ENCODE measurements around the gene LAMA5. TPM values are rescaled to one million over a fixed set of nuclear protein-coding genes. Genes with fewer than 3 reads are reported as not detected.

LAMA5 gene
- polyA plus RNA-seq, 1 donor (not counting 4 experiments of a cell fraction or from before 2014, with no cell fraction given): 8.7 TPM

DNA sequence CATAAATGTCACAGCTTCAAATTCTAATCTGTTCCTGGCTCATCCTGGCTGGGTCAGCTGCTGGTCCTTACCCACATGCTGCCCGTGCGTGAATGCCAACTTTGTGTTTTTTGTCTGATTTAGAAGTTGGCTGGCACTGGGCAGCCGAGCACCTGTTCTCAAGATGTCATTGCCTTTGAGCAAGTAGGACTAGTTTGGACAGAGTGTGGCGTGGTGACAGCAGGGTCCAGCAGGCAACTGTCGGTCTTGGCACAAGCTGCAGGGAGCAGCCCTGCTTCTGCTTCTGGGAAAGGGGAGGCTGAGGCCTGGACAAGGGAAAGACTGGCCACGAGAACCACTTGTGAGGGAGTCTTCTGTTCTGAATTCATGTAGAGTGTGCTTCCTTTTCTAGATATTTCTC lies 90.7 kb downstream of the LAMA5 start:
- Histone ChIP-seq H4K20me1 (ENCODE audit: control insufficient read depth, extremely low read depth, insufficient read depth, low read length) (no peaks in the 10 kb centered on the region), H3K9me1 (ENCODE audit: control insufficient read depth, extremely low read depth, insufficient read depth, low read length) (peaks cover 3% of the 10 kb centered on the region), H2AFZ (ENCODE audit: control insufficient read depth, low read length) (no peak overlapping the region), H3K9ac (ENCODE audit: control insufficient read depth, extremely low read depth, insufficient read depth, low read length) (no peak overlapping the region), H3K79me2 (ENCODE audit: control insufficient read depth, insufficient read depth, low read length) (no peaks in the 10 kb centered on the region), H3K4me1 (ENCODE audit: control insufficient read depth, extremely low read depth, insufficient read depth, low read length) (no peaks in the 10 kb centered on the region), H3K9me3 (ENCODE audit: control insufficient read depth, low read depth, low read length) (no peaks in the 10 kb centered on the region), H3K27me3 (ENCODE audit: control insufficient read depth, extremely low read depth, insufficient read depth, low read length) (no peaks in the 10 kb centered on the region), H3K4me3 (ENCODE audit: control insufficient read depth in 2 of 3, extremely low read depth in 1 of 3, insufficient read depth in 2 of 3, low read depth in 1 of 3, low read length in 3 of 3) (no peak overlapping the region), H3K4me2 (ENCODE audit: control insufficient read depth, extremely low read depth, insufficient read depth, low read depth, low read length) (no peak overlapping the region), H3K36me3 (ENCODE audit: control insufficient read depth in 2 of 2, extremely low read depth in 1 of 2, insufficient read depth in 2 of 2, low read length in 2 of 2) (peaks cover 15 to 43% of the 10 kb centered on the region in 2 experiments), H3K27ac (ENCODE audit: control insufficient read depth, insufficient read depth, low read length) (no peak overlapping the region)
- dilution Hi-C loops (cut with MboI; ENCODE audit: extremely low pct_ligation_motif_present, low sequenced_read_pairs): no loop called here
- TF ChIP-seq EZH2 (IDR thresholded peaks at IDR 0.05; ENCODE audit: low read length): no peak
- TF ChIP-seq, protein P1, sequence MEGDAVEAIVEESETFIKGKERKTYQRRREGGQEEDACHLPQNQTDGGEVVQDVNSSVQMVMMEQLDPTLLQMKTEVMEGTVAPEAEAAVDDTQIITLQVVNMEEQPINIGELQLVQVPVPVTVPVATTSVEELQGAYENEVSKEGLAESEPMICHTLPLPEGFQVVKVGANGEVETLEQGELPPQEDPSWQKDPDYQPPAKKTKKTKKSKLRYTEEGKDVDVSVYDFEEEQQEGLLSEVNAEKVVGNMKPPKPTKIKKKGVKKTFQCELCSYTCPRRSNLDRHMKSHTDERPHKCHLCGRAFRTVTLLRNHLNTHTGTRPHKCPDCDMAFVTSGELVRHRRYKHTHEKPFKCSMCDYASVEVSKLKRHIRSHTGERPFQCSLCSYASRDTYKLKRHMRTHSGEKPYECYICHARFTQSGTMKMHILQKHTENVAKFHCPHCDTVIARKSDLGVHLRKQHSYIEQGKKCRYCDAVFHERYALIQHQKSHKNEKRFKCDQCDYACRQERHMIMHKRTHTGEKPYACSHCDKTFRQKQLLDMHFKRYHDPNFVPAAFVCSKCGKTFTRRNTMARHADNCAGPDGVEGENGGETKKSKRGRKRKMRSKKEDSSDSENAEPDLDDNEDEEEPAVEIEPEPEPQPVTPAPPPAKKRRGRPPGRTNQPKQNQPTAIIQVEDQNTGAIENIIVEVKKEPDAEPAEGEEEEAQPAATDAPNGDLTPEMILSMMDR (optimal IDR thresholded peaks at IDR 0.05 in 1 of 3, IDR thresholded peaks at IDR 0.05 in 1 of 3, conservative IDR thresholded peaks at IDR 0.05 in 1 of 3; ENCODE audit: extremely low read depth in 1 of 3, insufficient read depth in 2 of 3, low read length in 3 of 3): no peak
- FAIRE-seq (no peak), DNase-seq (ENCODE audit: low read depth, low spot score) (no peak)

GRCh38 chr20:62275219-62275618 lies 91.9 kb downstream of the LAMA5 start:
- no peak overlapping the region for H3K4me2 ChIP-seq (ENCODE audit: control insufficient read depth, extremely low read depth, insufficient read depth, low read depth, low read length)
- H2AFZ ChIP-seq (ENCODE audit: control insufficient read depth, low read length): no peak overlapping the region
- no peaks in the 10 kb centered on the region for H3K4me1 ChIP-seq (ENCODE audit: control insufficient read depth, extremely low read depth, insufficient read depth, low read length)
- no peak overlapping the region for H3K27ac ChIP-seq (ENCODE audit: control insufficient read depth, insufficient read depth, low read length)
- H3K27me3 ChIP-seq (ENCODE audit: control insufficient read depth, extremely low read depth, insufficient read depth, low read length): no peaks in the 10 kb centered on the region
- no peak for TF ChIP-seq EZH2 (IDR thresholded peaks at IDR 0.05; ENCODE audit: low read length)
- TF ChIP-seq, protein P1 (optimal IDR thresholded peaks at IDR 0.05 in 1 of 3, IDR thresholded peaks at IDR 0.05 in 1 of 3, conservative IDR thresholded peaks at IDR 0.05 in 1 of 3; ENCODE audit: extremely low read depth in 1 of 3, insufficient read depth in 2 of 3, low read length in 3 of 3): no peak
- no peak for DNase-seq (ENCODE audit: low read depth, low spot score)
- no peak overlapping the region for H3K4me3 ChIP-seq (ENCODE audit: control insufficient read depth in 2 of 3, extremely low read depth in 1 of 3, insufficient read depth in 2 of 3, low read depth in 1 of 3, low read length in 3 of 3)
- H4K20me1 ChIP-seq (ENCODE audit: control insufficient read depth, extremely low read depth, insufficient read depth, low read length): no peaks in the 10 kb centered on the region
- dilution Hi-C loops (cut with MboI; ENCODE audit: extremely low pct_ligation_motif_present, low sequenced_read_pairs): no loop called here
- H3K9ac ChIP-seq (ENCODE audit: control insufficient read depth, extremely low read depth, insufficient read depth, low read length): no peak overlapping the region
- peaks cover 3% of the 10 kb centered on the region for H3K9me1 ChIP-seq (ENCODE audit: control insufficient read depth, extremely low read depth, insufficient read depth, low read length)
- H3K9me3 ChIP-seq (ENCODE audit: control insufficient read depth, low read depth, low read length): no peaks in the 10 kb centered on the region
- no peak for FAIRE-seq
- H3K36me3 ChIP-seq (ENCODE audit: control insufficient read depth in 2 of 2, extremely low read depth in 1 of 2, insufficient read depth in 2 of 2, low read length in 2 of 2): peaks cover 3 to 33% of the 10 kb centered on the region in 2 experiments
- no peaks in the 10 kb centered on the region for H3K79me2 ChIP-seq (ENCODE audit: control insufficient read depth, insufficient read depth, low read length)

Data from keratinocyte (primary cell).